ENCODE data around the gene GIMAP6.
A peak's percentile ranks its signal among the peaks of the same experiment; 100 is the strongest.
"Not testable (repeated sequence)": the region's sequence is repeated elsewhere in the genome, so short reads cannot be mapped to it uniquely, and the experiment has no call there.

GIMAP6 gene

DNA sequence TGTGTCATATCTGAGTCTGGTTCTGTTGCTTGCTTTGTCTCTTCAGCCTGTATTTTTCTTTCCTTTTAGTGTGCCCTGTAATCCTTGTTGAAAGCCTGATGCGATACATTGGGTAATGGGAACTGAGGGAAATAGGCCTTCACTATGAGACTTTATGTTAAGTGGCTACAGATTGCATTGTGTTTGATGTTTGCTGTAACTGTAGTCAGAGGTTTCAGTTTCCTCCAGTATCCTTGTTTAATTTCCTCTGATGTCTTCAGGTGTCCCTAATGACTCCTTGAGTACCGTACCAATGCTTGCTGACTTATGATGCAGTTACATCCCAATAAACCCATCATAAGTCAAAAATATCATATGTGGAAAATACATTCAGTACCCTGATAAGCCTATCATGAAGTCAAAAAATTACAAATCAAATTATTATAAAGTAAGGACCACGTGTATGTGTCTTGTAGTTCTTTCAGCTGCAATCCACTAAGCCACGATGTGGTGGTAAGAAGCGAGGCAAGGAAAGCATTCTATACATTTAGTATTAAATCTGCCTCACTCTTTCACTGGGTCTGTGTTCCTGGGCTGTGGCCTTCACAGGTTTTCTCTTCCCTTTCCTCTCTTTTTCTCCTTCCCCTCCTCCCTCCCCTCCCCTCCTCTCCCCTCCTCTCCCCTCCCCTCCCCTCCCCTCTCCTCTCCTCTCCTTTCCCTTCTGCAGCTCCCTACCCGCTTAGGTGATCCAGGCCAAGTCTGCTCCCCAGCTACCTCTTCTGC lies 13.3 kb upstream of the GIMAP6 start:
- DNase-seq = no peak

DNA sequence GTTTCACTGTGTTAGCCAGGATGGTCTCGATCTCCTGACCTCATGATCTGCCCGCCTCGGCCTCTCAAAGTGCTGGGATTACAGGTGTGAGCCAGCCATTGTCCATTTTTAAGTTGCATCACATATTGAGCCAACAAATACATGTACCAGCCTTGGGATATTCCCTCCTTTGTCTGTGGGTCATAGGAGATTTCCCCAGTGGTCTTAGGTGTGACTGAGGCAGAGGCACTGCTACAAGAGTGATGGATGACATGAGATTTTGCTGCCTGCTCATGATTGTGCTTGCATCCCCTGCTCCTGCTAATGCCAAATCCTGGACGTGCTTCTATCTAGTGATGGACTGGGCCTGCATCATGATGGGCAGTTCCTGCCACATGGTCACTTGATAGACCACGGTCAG lies 10.7 kb upstream of the GIMAP6 start:
- no peak for DNase-seq

DNA sequence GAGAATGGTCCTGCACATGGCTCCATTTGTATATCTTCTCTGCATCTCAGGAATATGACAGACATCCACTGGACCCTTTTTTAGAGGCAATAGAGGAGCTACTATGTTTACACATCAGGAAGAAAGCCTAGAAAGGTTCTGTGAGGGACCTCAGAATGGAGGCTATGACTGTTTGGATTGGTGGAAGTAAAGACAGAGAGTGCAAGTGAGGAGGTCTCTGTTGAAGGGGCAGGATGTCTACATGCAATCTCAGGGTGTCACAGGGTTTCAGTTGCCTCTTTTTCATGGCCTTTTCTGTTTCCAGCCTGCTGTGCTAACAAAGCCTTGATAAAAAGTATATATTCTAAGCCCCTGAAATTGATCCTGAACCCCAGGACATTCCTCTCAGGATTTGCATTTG lies 9.7 kb upstream of the GIMAP6 start:
- no peak for DNase-seq

DNA sequence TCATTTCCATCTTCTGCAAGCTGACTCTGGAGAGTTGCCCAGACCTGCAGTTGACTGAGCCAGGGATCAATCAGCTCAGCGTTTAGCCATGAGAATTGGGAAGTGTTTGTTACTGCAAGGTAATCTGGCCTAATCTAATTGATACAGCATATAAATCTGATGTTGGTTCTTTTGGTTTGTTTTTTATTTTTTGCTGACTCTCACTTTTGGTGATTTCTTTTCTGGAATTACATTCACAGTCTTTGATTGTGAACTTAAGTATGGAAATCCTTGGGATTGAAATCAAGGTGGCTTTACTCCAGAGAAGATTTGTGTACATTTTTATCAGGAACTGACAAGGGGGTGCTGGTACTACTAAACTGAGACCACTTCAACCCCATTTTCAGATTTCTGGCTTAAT lies 1.7 kb upstream of the GIMAP6 start:
- DNase-seq = no peak

GRCh38 chr7:150631084-150631826 lies 930 bp downstream of the GIMAP6 start:
- DNase-seq = no peak

DNA sequence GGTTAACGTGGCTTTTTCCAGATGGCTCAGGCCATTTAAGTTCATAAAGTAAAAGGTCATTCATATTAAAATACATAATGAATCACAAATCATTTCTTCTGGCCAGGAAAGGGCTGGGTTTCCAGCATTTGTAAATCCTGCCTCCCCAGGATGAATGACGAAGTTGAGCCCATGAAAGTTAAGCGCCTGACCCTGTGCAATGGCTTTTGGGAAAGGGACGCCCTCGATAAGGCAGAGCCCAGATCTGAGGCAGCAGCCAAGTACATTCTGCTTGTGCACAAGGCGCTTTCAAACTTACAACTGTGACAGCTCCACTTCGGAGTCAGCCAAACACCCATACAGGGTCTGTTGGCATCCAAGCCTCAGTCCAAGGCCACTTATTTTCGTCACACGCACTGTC lies 2.8 kb downstream of the GIMAP6 start:
- DNase-seq = no peak

DNA sequence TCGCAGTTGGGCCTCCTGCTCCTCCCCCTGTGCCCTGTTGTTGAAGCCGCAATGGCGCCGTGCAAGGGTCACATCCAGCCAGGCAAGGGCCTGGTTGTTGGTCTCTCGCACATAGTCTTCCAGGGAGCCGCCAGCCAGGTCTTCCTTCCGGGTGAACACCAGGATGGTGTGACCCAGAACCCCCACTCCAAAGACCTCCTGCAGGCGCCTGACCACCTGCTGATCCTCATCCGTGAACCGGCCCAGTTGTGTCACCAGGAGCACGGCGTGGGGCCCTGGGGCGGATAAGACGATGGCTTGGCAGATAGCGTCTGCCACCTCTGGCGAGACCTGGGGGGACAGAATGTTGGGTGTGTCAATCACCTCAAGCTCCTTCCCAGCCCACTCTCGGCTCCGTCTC lies 4.2 kb downstream of the GIMAP6 start:
- no peak for DNase-seq

DNA sequence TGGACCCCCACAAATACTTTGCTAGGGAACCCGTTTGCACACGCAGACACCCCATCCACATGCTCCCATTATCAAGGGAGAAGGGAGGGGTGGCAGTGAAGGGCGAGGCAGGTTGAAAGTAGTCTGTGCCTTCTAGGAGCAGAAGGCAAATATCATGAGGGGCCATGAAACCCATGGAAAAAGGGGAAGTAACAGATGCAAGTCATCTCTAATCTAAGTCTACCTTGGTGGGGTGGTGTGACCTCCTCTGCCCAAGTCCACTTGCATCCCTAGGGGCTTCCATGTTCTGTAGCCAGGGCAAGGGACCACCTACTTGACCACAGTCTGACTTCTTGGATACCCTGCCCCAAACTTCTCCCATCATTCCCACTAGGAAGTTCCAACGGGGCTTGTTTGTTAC lies 5.5 kb downstream of the GIMAP6 start:
- no peak for DNase-seq

GRCh38 chr7:150621376-150621775 lies 10.8 kb downstream of the GIMAP6 start:
- no peak for DNase-seq

DNA sequence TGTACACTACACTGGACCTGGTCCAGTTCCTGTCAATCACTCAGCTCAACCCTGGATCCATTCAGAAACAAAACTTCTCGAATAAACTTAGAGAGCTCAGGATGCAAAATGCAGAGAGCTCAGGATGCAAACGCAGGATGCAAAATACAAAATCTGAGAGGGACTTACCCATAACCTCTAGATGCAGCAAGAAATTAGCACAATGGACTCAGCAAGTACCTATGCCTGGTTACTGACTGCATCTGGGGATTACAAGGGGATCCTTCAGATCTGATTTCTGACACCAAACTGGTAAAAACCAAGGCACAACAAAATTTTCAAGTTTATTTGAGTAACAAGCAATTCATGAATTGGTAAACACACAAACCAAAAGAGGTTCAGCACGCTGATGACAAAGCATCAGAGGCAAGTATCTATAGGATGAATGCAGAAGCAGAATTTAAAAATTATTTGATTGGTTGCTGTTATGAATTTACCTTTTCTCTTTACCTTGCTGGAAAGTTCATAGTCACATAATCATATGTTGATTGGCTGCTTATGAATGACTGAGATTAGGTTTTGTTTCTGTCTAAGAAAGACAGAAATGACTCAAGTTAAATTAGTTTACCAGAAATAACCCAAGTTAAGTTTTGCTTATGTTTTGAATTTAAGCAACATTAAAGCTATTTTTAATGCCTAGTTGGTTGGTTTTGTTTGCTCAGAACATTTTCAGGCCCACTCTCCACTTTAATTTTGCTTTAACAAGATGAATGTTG lies 11.4 kb downstream of the GIMAP6 start:
- DNase-seq = no peak

DNA sequence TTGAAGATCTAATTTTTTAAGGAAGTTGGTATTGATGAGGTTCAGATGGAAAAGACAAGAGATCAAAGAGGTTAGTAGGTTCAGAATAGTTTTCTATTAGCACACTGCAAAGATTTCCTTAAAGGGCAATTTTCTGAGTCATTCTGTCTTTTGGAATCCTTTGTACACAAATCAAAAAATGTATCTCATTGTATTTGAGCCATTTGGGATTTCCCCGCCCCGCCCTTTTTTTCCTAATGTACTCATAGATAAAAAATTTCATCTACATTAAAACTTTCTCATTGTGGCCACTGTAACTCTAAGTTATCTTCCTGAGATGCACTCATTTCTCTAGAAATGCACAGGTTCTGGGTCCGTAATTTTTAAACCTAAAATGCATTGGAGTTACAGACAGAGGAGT lies 12.1 kb downstream of the GIMAP6 start:
- no peak for DNase-seq

DNA sequence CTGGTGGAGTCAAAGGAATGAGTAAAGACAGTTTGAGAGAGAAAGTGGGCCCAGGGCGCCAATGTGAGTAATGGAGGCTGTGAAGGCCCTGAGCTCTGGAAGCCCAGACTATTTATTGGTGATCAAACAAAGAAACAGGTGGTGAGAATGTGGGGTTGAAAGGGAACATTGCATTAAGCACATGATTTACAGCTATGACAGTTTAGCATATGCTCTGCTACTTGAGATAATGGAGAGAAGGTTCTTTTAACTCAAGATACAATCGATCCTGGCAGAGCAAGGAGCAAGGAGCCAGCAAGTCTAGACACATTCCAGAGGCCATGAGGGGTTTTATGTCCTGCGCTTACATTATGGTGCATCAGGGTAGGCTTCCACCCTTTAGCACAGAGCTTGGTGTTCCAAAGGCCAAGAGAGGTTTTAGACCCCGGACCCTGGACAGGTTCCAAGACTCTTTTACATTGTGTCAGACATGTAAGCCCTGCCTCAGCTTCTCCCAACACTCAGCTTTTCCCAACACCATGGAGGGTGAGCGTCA lies 16.9 kb downstream of the GIMAP6 start:
- not testable (repeated sequence) for DNase-seq

DNA sequence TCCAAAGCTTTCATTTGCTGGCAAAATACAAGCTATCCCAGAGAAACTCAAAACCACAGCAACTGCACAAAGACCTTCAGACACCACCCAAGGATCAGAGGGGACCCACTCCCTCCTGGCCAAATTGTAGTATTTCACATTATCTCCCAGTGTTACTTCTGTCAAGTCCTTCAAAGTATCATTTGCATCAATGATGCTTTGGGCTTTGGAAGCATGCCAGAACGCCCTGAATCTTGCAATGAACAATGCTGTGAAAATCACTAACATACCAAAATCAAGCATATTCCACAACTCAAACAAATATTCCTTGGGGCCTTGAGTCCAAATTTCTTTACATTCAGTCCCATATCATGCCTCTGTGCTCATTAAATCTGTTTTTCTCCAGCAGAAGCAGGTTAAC lies 17.8 kb downstream of the GIMAP6 start:
- DNase-seq = not testable (repeated sequence)

GRCh38 chr7:150613880-150614279 lies 18.3 kb downstream of the GIMAP6 start:
- DNase-seq = no peak

DNA sequence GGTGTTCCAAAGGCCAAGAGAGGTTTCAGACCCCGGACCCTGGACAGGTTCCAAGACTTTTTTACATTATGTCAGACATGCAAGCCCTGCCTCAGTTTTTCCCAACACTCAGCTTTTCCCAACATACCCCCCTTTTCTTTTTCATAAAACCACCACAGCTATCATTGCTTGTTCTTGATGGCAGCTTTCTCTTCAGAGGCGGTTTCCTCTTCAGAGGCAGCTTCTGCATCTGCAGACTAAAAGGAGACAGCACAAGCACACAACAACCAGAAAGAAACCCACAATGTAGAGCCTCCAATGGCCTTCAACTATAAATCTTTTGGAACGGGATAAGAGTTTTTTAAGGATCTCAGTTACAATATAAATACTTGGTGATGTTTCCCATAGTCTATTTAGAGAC lies 19.3 kb downstream of the GIMAP6 start:
- no peak for DNase-seq

GRCh38 chr7:150610233-150610632 lies 22.0 kb downstream of the GIMAP6 start:
- DNase-seq = no peak

DNA sequence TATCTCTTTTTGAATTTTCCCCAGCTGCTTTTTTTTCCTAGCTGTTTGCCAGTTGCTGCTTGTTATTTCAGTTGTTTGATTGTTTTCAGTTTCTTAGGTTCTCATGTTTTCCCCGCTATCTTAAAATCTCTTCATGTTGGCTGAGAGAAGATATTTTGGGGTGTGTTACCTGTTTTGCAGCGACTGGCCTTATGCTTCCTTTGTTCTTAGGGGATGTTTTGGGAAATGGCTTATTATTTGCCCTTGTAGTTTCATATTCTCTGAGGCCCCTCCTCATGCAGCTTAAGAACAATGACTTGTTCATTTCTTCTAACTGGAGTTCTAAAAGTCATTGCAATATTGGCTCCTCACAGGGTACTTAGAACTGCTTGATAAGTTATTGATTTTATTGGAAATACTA lies 28.6 kb downstream of the GIMAP6 start:
- DNase-seq = not testable (repeated sequence)

GRCh38 chr7:150595361-150595760 lies 36.8 kb downstream of the GIMAP6 start:
- DNase-seq = no peak

DNA sequence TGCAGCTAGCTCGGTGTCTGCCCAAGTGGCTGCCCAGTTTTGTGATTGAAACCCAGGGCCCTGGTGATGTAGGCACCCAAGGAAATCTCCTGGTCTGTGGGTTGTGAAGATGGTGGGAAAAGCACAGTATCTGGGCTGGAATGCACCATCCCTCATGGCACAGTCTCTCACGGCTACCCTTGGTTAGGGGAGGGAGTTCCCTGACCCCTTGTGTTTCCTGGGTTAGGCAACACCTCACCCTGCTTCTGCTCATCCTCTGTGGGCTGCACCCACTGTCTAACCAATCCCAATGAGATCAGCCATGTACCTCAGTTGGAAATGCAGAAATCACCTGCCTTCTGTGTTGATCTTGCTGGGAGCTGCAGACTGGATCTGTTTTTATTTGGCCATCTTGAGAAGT lies 37.4 kb downstream of the GIMAP6 start:
- no peak for DNase-seq

GRCh38 chr7:150587551-150587950 lies 44.6 kb downstream of the GIMAP6 start:
- no peak for DNase-seq

- no peak for DNase-seq
Observed at GRCh38 chr7:150586785-150587152, 45.4 kb downstream of the GIMAP6 start.

DNA sequence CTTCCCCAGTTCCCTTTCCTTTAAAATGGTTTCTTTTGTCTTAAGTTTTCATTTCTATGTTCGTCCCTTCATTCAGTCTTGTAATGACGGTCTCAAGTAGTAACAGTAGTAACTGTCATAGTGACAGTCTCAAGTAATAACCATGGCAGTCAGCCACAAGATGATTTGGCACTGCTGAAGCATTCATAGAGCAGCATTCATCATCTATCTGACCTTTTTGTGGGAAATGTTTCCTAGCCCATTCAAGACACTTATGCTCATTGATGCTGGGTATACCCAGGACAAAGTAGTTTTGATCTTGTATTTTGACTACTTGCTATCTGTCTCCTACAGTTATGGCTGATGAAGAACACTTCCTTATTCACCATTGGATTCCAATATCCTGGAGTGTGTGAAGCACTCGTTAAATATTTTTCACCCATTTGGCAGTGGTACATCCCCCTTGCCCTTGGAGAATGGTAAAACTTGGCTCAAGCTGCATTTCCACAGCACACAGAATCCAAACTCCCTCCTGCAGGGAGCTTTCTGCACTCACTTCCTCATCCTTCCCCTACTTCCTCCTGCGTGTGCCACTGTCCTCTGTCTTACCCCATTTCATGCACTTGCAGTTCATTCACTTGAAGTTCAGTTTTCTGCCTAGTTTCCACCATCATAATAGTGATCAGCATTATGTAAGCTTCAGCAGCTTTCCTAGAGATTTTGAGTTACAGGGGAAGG lies 46.0 kb downstream of the GIMAP6 start:
- DNase-seq = peak in 1 of 2 donors; percentile 22

GRCh38 chr7:150585199-150585598 lies 47.0 kb downstream of the GIMAP6 start:
- no peak for DNase-seq

Measured in hippocampal formation (tissue), 2 donors.